H9 (cell line): ENCODE data around the gene SLC15A3. TPM values are rescaled to one million over a fixed set of nuclear protein-coding genes. Genes with fewer than 3 reads are reported as not detected.

ENCODE experiments used
- DNase-seq: peaks from one replicate; pipeline ENCODE4 v3.0.0-alpha.2; 2017
- H2AFZ ChIP-seq: one replicate; pipeline ENCODE4 v1.6.1; 2013; ENCODE audit warnings: mild to moderate bottlenecking, low read length, control low read depth, moderate library complexity
- H2AK5ac ChIP-seq: 2 replicates; pipeline ENCODE4 v1.6.1; 2013; ENCODE audit warnings: low read length, control low read depth, mixed read lengths; ENCODE audit not compliant: insufficient read length
- H2BK120ac ChIP-seq: one replicate; pipeline ENCODE4 v1.6.1; 2013; ENCODE audit warnings: low read depth, mild to moderate bottlenecking, low read length, control low read depth, inconsistent platforms; ENCODE audit not compliant: poor library complexity, severe bottlenecking
- H2BK12ac ChIP-seq: 2 replicates; pipeline ENCODE4 v1.6.1; 2013; ENCODE audit warnings: low read length, control low read depth, mixed read lengths, low read depth; ENCODE audit not compliant: insufficient read length
- H2BK15ac ChIP-seq: 2 replicates; pipeline ENCODE4 v1.6.1; 2013; ENCODE audit warnings: low read depth, low read length, control low read depth
- H2BK20ac ChIP-seq: one replicate; pipeline ENCODE4 v1.6.1; 2013; ENCODE audit warnings: low read depth, mild to moderate bottlenecking, low read length, control low read depth, inconsistent platforms; ENCODE audit not compliant: poor library complexity, severe bottlenecking
- H2BK5ac ChIP-seq: 2 replicates; pipeline ENCODE4 v1.6.1; 2013; ENCODE audit warnings: low read length, control low read depth, mixed read lengths; ENCODE audit not compliant: insufficient read length
- H3K14ac ChIP-seq: 2 replicates; pipeline ENCODE4 v1.6.1; 2013; ENCODE audit warnings: low read length, control low read depth; ENCODE audit not compliant: insufficient read depth
- H3K18ac ChIP-seq: 2 replicates; pipeline ENCODE4 v1.6.1; 2013; ENCODE audit warnings: low read depth, mild to moderate bottlenecking, mixed read lengths, low read length, control low read depth; ENCODE audit not compliant: insufficient read length
- H3K23ac ChIP-seq: 2 replicates; pipeline ENCODE4 v1.6.1; 2013; ENCODE audit warnings: low read length, control low read depth, mixed read lengths, low read depth; ENCODE audit not compliant: insufficient read length
- H3K23me2 ChIP-seq: 2 replicates; pipeline ENCODE4 v1.6.1; 2013; ENCODE audit warnings: low read depth, mild to moderate bottlenecking, mixed read lengths, low read length, control low read depth; ENCODE audit not compliant: insufficient read length, poor library complexity, severe bottlenecking
- H3K27ac ChIP-seq: 2 replicates; pipeline ENCODE4 v1.5.1; 2013; ENCODE audit warnings: low read length, control low read depth, mixed read lengths, low read depth; ENCODE audit not compliant: insufficient read length
- H3K27me3 ChIP-seq: 2 replicates; pipeline ENCODE4 v1.6.1; 2013; ENCODE audit warnings: low read length, control low read depth, inconsistent platforms; ENCODE audit not compliant: insufficient read depth
- H3K4ac ChIP-seq: 2 replicates; pipeline ENCODE4 v1.6.1; 2013; ENCODE audit warnings: low read depth, mild to moderate bottlenecking, control low read depth, inconsistent platforms, low read length, moderate library complexity
- H3K4me1 ChIP-seq: 2 replicates; pipeline ENCODE4 v1.6.1; 2013; ENCODE audit warnings: low read length, control low read depth, inconsistent platforms; ENCODE audit not compliant: insufficient read depth
- H3K4me2 ChIP-seq: 2 replicates; pipeline ENCODE4 v1.6.1; 2013; ENCODE audit warnings: low read length, control low read depth, mixed read lengths; ENCODE audit not compliant: insufficient read length, insufficient read depth
- H3K56ac ChIP-seq: 2 replicates; pipeline ENCODE4 v1.6.1; 2013; ENCODE audit warnings: low read depth, mild to moderate bottlenecking, mixed read lengths, low read length, control low read depth; ENCODE audit not compliant: insufficient read length
- H3K79me1 ChIP-seq: 2 replicates; pipeline ENCODE4 v1.6.1; 2013; ENCODE audit warnings: low read depth, mild to moderate bottlenecking, moderate library complexity, low read length, control low read depth, inconsistent platforms; ENCODE audit not compliant: insufficient read depth, poor library complexity, severe bottlenecking
- H3K79me2 ChIP-seq: 2 replicates; pipeline ENCODE4 v1.6.1; 2013; ENCODE audit warnings: low read length, control low read depth, inconsistent platforms; ENCODE audit not compliant: insufficient read depth
- H3K9ac ChIP-seq: 2 replicates; pipeline ENCODE4 v1.6.1; 2013; ENCODE audit warnings: low read length, control low read depth, mixed read lengths; ENCODE audit not compliant: insufficient read length; ENCODE audit errors: extremely low read depth
- H3K9me3 ChIP-seq: one replicate; pipeline ENCODE4 v1.6.1; 2013; ENCODE audit warnings: low read depth, low read length, inconsistent platforms; ENCODE audit not compliant: control insufficient read depth
- H3T11ph ChIP-seq: one replicate; pipeline ENCODE4 v1.6.1; 2013; ENCODE audit warnings: mild to moderate bottlenecking, low read length, control low read depth, inconsistent platforms
- H4K20me1 ChIP-seq: one replicate; pipeline ENCODE4 v1.6.1; 2013; ENCODE audit not compliant: control insufficient read depth, insufficient read length, insufficient read depth
- H4K5ac ChIP-seq: 2 replicates; pipeline ENCODE4 v1.6.1; 2013; ENCODE audit warnings: low read depth, mild to moderate bottlenecking, mixed read lengths, low read length, control low read depth; ENCODE audit not compliant: insufficient read length
- H4K8ac ChIP-seq: replicated peaks from 2 replicates; pipeline ENCODE4 v1.6.1; 2013; ENCODE audit warnings: low read length, control low read depth, mixed read lengths, low read depth; ENCODE audit not compliant: insufficient read length
- H4K91ac ChIP-seq: 2 replicates; pipeline ENCODE4 v1.6.1; 2013; ENCODE audit warnings: low read depth, mild to moderate bottlenecking, moderate library complexity, mixed read lengths, low read length, control low read depth; ENCODE audit not compliant: insufficient read length
- H3K27ac Mint-ChIP-seq, 3 experiments: 2 replicates in 2 of 3; 3 replicates in 1 of 3; pipeline ENCODE4 v1.8.0; 2020 to 2021; ENCODE audit warnings: mixed read lengths in 3 of 3, mild to moderate bottlenecking in 1 of 3, moderate library complexity in 1 of 3
- H3K27me3 Mint-ChIP-seq: 2 replicates; pipeline ENCODE4 v1.8.0; 2021; ENCODE audit warnings: low read depth, mild to moderate bottlenecking, moderate library complexity, mixed read lengths
- H3K36me3 Mint-ChIP-seq, 3 experiments: 2 replicates in 2 of 3; 3 replicates in 1 of 3; pipeline ENCODE4 v1.8.0; 2020 to 2021; ENCODE audit warnings: low read depth in 3 of 3, mixed read lengths in 3 of 3; ENCODE audit not compliant: insufficient read depth in 1 of 3
- H3K4me1 Mint-ChIP-seq, 2 experiments: 2 replicates each; pipeline ENCODE4 v1.8.0; 2020; ENCODE audit warnings: mixed read lengths in 2 of 2
- H3K4me3 Mint-ChIP-seq, 2 experiments: 2 replicates in 1 of 2; 3 replicates in 1 of 2; pipeline ENCODE4 v1.8.0; 2020 to 2021; ENCODE audit warnings: mild to moderate bottlenecking in 2 of 2, mixed read lengths in 2 of 2, moderate library complexity in 1 of 2
- H3K9me3 Mint-ChIP-seq, 2 experiments: 2 replicates in 1 of 2; 3 replicates in 1 of 2; pipeline ENCODE4 v1.8.0; 2020; ENCODE audit warnings: mild to moderate bottlenecking in 2 of 2, mixed read lengths in 2 of 2, moderate library complexity in 1 of 2
- CTCF ChIP-seq: fragments of 200-600 bp; sonication (generic); conservative IDR thresholded peaks from 3 replicates; pipeline ENCODE4 v1.8.0; 2021; ENCODE audit warnings: antibody characterized with exemption, mild to moderate bottlenecking
- WGBS: extraction: QIAGEN DNeasy Blood & Tissue Kit; methylation state at CpG from one replicate; pipeline ENCODE4 v1.1.7; 2013; ENCODE audit warnings: missing lambda C conversion rate, low lambda C conversion rate, mixed read lengths; ENCODE audit not compliant: insufficient read length; ENCODE audit errors: extremely low coverage; 5-methylcytosine and 5-hydroxymethylcytosine counted together
- total RNA-seq: library from RNA; stranded (reverse); gene quantifications from 2 replicates; pipeline ENCODE4 v1.2.1, GENCODE V29; 2021

SLC15A3 gene
- total RNA-seq, 1 experiment from 2014 or later = 7.0 TPM

GRCh38 chr11:60996381-60997138 is 44.6 kb upstream of the SLC15A3 start:
- peaks cover 53% of the 10 kb centered on the region for H3K27me3 Mint-ChIP-seq

More at GRCh38 chr11:60996381-60997138, 44.6 kb upstream of the SLC15A3 start:
- no peak for TF ChIP-seq CTCF
- H3K27ac Mint-ChIP-seq = no peak overlapping the region
- Histone ChIP-seq H3K23ac (no peak overlapping the region), H3K4me1 (no peaks in the 10 kb centered on the region), H2BK12ac (no peak overlapping the region), H4K91ac (no peak overlapping the region), H3T11ph (no peak overlapping the region), H3K27me3 (no peaks in the 10 kb centered on the region), H3K23me2 (no peaks in the 10 kb centered on the region), H2BK5ac (no peak overlapping the region), H4K5ac (no peak overlapping the region), H3K18ac (no peak overlapping the region), H2BK15ac (no peak overlapping the region), H2BK120ac (no peak overlapping the region), H3K79me2 (no peaks in the 10 kb centered on the region), H3K4me2 (no peak overlapping the region), H2AFZ (no peak overlapping the region), H3K79me1 (no peaks in the 10 kb centered on the region), H3K56ac (no peak overlapping the region), H2BK20ac (no peak overlapping the region), H3K27ac (no peak overlapping the region), H3K14ac (no peak overlapping the region), H3K9ac (no peak overlapping the region), H4K20me1 (no peaks in the 10 kb centered on the region), H3K4ac (no peak overlapping the region), H3K9me3 (no peaks in the 10 kb centered on the region), H2AK5ac (no peak overlapping the region), H4K8ac (no peak overlapping the region)
- no CpG with 5 or more reads among the region's 13 CpGs for WGBS
- no peaks in the 10 kb centered on the region for H3K36me3 Mint-ChIP-seq
- no peaks in the 10 kb centered on the region for H3K9me3 Mint-ChIP-seq
- H3K4me1 Mint-ChIP-seq = peaks cover 0 to 4% of the 10 kb centered on the region in 2 experiments; a peak in 1 of 4 replicates
- H3K4me3 Mint-ChIP-seq = no peak overlapping the region
- DNase-seq = no peak
